Osteocyte (in vitro differentiated cells): Measurements from ENCODE around the gene PRPSAP2. TPM values are rescaled to one million over a fixed set of nuclear protein-coding genes. Genes with fewer than 3 reads are reported as not detected.

Experiments used
- DNase-seq: peaks from one replicate; pipeline ENCODE4 v3.0.0; 2021; ENCODE audit warnings: mixed read lengths; ENCODE audit not compliant: unreplicated experiment; ENCODE audit errors: extremely low spot score
- H3K27ac Mint-ChIP-seq: one replicate; pipeline ENCODE4 v1.8.0; 2021; ENCODE audit warnings: mild to moderate bottlenecking, mixed read lengths; ENCODE audit not compliant: unreplicated experiment
- H3K27me3 Mint-ChIP-seq: one replicate; pipeline ENCODE4 v1.8.0; 2021; ENCODE audit warnings: mixed read lengths; ENCODE audit not compliant: unreplicated experiment
- H3K36me3 Mint-ChIP-seq: one replicate; pipeline ENCODE4 v1.8.0; 2021; ENCODE audit warnings: mixed read lengths; ENCODE audit not compliant: unreplicated experiment
- H3K4me1 Mint-ChIP-seq: one replicate; pipeline ENCODE4 v1.8.0; 2021; ENCODE audit warnings: mixed read lengths; ENCODE audit not compliant: unreplicated experiment
- H3K4me3 Mint-ChIP-seq: one replicate; pipeline ENCODE4 v1.8.0; 2021; ENCODE audit warnings: mild to moderate bottlenecking, moderate library complexity, mixed read lengths; ENCODE audit not compliant: unreplicated experiment
- H3K9me3 Mint-ChIP-seq: one replicate; pipeline ENCODE4 v1.8.0; 2021; ENCODE audit warnings: mixed read lengths; ENCODE audit not compliant: unreplicated experiment
- total RNA-seq: library from RNA; stranded (reverse); gene quantifications from 2 replicates; pipeline ENCODE4 v1.2.1, GENCODE V29; 2021
- TF ChIP-seq, protein P1 (sequence below): fragments of 200-600 bp; sonication (generic); IDR thresholded peaks from 2 replicates; pipeline ENCODE4 v1.5.0; 2021; ENCODE audit warnings: antibody characterized with exemption, mild to moderate bottlenecking, moderate library complexity

PRPSAP2 gene
- total RNA-seq, 1 donor from 2014 or later, result 25.7 TPM

DNA sequence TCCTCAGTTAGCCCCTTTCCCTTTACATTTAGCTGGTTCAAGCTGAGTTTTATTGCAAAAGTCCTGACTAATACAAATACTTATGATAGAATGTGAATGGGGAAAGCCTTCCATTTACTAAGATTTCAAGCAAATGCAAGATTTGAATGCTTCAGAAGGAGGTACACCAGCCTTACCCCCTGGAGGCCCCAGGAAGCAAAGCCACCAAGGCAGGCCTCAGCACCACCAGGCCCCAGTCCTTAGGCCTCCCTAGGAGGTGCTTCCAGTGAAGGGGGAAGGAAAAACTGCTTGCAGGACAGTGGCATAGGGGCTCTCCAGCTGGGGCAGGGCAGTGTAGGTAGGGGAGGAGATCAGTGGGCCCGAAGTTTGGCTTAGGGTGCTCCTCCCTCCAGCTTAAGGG, 7.3 kb upstream of the PRPSAP2 start:
- no peak overlapping the region for H3K4me3 Mint-ChIP-seq

DNA sequence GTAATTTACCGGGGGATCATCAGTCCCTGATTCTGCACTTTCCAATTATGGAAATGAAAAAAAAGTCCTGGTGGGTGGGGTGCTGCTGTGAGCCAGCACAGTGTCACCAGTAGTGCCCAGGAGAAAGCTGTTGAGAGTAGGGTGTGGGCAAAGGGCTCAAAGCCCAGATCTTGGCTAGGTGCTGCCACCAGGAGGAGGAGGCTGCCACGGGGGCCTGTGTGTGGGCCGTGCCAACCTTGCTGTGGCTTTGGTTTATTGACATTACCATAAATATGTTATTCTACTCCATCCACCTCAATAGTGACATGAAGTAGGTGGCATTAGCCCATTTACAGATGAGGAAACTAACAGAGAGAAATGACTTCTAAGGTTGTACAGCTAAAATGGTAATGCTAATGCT, 6.7 kb upstream of the PRPSAP2 start:
- H3K4me3 Mint-ChIP-seq, result no peak overlapping the region
- no peaks in the 10 kb centered on the region for H3K9me3 Mint-ChIP-seq
- peaks cover 31% of the 10 kb centered on the region for H3K4me1 Mint-ChIP-seq
- H3K27me3 Mint-ChIP-seq, result no peaks in the 10 kb centered on the region
- H3K36me3 Mint-ChIP-seq, result no peaks in the 10 kb centered on the region
- no peak overlapping the region for H3K27ac Mint-ChIP-seq
- DNase-seq, result no peak
- TF ChIP-seq, protein P1, sequence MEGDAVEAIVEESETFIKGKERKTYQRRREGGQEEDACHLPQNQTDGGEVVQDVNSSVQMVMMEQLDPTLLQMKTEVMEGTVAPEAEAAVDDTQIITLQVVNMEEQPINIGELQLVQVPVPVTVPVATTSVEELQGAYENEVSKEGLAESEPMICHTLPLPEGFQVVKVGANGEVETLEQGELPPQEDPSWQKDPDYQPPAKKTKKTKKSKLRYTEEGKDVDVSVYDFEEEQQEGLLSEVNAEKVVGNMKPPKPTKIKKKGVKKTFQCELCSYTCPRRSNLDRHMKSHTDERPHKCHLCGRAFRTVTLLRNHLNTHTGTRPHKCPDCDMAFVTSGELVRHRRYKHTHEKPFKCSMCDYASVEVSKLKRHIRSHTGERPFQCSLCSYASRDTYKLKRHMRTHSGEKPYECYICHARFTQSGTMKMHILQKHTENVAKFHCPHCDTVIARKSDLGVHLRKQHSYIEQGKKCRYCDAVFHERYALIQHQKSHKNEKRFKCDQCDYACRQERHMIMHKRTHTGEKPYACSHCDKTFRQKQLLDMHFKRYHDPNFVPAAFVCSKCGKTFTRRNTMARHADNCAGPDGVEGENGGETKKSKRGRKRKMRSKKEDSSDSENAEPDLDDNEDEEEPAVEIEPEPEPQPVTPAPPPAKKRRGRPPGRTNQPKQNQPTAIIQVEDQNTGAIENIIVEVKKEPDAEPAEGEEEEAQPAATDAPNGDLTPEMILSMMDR, result no peak

More for the DNA sequence above, 7.3 kb upstream of the PRPSAP2 start:
- Mint-ChIP-seq H3K27ac (peak overlapping the region; percentile 84), H3K9me3 (no peaks in the 10 kb centered on the region), H3K27me3 (no peaks in the 10 kb centered on the region), H3K4me1 (peaks cover 26% of the 10 kb centered on the region), H3K36me3 (no peaks in the 10 kb centered on the region)
- TF ChIP-seq, protein P1, result no peak
- DNase-seq, result no peak

DNA sequence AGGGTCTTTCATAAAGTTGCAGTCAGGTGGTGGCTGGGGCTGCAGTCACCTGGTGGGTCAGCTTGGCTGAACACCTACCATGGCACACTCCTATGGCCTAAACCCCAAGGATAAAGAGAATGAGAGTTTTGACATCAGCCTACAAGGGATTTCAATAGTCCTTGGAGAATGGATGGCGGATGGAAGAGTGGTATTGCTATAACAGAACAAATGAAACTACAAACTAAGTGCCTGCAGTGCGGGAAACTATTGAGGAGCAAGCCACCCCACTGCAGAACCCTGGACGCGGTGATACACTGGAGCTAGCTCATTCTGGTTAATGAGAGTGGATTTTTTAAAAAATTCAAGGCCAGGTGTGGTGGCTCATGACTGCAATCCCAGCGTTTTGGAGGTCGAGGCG, 3.0 kb upstream of the PRPSAP2 start:
- TF ChIP-seq, protein P1, result no peak
- Mint-ChIP-seq H3K27me3 (no peaks in the 10 kb centered on the region), H3K27ac (peak overlapping the region; percentile 50), H3K36me3 (no peaks in the 10 kb centered on the region), H3K4me1 (peaks cover 38% of the 10 kb centered on the region), H3K4me3 (peak overlapping the region; percentile 93), H3K9me3 (no peaks in the 10 kb centered on the region)
- peak; percentile 38 for DNase-seq

DNA sequence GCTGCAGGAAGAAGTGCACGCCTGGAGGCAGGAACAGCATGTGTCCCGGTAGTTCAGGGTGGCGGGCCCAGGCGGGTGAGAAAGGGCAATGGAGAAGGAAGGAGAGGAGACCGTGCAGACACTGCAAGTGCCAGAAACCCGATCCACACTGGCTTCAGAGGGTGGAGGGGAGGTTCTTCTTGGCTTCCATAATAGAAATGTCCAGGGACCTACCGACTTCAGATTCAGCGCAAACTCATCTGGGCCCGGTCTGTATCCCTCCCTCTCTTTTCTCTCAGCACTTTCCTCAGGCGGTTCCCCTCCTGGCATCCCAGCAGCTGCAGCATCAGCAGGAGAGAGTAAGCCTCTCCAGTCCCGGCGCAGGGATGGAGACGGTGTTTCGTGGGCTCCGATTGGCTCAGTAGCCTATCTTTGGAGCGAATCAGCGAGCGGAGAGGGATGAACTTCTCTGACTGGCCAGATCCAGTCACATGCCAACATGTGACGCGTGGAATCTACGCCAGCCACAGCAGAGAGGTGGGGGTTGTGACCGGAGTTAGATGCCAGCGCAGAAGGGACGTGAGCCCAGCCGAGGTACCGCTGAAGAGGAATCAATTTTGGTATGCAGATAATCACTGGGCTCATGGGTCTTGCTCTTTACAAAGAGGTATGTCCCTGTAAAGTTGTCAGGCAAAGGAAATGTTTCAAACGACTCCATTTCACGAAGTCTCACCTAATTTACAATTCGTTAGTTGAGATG, 1.9 kb upstream of the PRPSAP2 start:
- no peaks in the 10 kb centered on the region for H3K36me3 Mint-ChIP-seq
- peaks cover 38% of the 10 kb centered on the region for H3K4me1 Mint-ChIP-seq
- H3K4me3 Mint-ChIP-seq, result peak overlapping the region; percentile 93
- peak overlapping the region; percentile 94 for H3K27ac Mint-ChIP-seq
- no peaks in the 10 kb centered on the region for H3K9me3 Mint-ChIP-seq
- no peaks in the 10 kb centered on the region for H3K27me3 Mint-ChIP-seq
- peak; percentile 95 for DNase-seq
- TF ChIP-seq, protein P1, result no peak

DNA sequence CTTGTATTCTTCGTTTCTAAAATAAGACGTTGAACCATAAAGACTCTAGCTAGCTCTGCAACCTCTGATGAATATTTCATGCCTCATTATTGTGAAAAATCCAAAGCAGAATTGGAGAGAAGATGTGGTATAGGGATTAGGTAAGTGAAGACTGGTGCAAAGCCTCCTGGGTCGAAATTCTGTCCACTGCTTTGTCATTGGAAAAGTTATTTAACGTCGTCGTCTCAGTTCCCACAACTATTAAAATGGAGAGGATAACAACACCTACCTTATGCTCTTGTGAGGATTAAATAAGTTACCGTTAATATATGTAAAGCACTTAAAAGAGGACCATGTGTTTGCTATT, 1.4 kb upstream of the PRPSAP2 start:
- no peak for DNase-seq
- Mint-ChIP-seq H3K27ac (peak overlapping the region; percentile 94), H3K4me3 (peak overlapping the region; percentile 93), H3K27me3 (no peaks in the 10 kb centered on the region), H3K36me3 (no peaks in the 10 kb centered on the region), H3K4me1 (peaks cover 38% of the 10 kb centered on the region), H3K9me3 (no peaks in the 10 kb centered on the region)
- TF ChIP-seq, protein P1, result no peak
